Stimulated activated CD8-positive, alpha-beta memory T cell treated with anti-CD3 and anti-CD28 coated beads, Interleukin-15, amount 100 ng/mL, for 24 hours (primary cell): ENCODE measurements around the gene LAMB4.

Experiments
- DNase-seq: peaks from one replicate; pipeline ENCODE4 v3.0.0-alpha.2; 2020; ENCODE audit warnings: low read depth

Gene LAMB4

GRCh38 chr7:108109221-108109908 lies 20.8 kb downstream of the LAMB4 start:
- DNase-seq, result no peak

DNA sequence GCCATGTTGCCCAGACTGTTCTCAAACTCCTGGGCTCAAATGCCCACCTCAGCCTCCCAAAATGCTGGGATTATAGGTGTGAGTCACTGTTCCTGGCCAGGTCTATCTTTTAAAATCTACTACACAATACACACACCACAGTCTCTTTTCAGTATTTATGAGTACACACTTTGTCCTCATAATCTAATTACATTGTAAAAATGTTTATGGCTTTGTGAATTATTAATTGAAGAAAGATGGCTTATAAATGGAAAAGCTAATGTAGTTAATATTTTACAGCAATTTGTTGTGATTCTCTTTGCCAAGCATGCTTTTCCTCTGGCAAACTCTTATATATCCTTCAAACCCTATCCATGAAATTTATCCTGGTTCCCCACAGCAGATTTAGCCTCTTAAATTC lies 22.0 kb downstream of the LAMB4 start:
- no peak for DNase-seq

GRCh38 chr7:108104324-108104723 lies 25.8 kb downstream of the LAMB4 start:
- DNase-seq, result no peak

DNA sequence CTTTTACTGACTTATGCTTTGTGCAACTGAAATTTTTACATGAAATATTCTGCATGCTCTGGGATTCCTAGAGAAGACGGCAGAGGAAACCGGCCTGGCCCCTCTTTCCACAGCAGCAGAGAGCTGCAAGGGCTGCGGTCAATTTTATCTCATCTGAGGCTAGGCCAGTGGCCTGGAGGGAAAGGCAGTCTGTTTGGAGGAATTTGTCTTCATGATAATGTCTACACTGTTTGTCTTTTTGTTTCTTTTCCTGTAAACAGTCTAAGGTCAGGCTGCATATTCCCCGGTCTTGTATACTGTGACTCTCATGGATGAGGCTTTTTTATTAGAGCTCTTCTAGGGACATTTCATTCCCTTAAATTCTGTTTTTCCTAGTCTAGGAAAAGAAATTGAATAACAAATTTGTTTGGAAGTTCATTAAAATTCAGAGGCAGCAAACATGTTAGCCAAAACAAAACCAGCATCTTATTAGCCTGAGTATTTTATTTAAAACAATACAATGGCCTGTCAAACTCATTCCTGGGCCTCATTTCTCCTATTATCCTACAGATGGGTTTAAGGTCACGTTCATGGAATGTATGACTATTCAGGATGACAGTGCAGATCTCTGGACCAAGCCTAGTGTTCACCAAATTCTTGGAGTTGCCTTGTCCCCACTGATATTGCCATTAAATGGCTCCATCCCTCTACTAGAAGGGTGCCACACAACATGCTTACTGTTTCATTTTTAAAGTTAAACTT lies 26.4 kb downstream of the LAMB4 start:
- DNase-seq, result no peak

GRCh38 chr7:108102671-108103312 lies 27.4 kb downstream of the LAMB4 start:
- DNase-seq, result no peak

- no peak for DNase-seq
These were observed 28.4 kb downstream of the LAMB4 start for GRCh38 chr7:108101759-108102158.

DNA sequence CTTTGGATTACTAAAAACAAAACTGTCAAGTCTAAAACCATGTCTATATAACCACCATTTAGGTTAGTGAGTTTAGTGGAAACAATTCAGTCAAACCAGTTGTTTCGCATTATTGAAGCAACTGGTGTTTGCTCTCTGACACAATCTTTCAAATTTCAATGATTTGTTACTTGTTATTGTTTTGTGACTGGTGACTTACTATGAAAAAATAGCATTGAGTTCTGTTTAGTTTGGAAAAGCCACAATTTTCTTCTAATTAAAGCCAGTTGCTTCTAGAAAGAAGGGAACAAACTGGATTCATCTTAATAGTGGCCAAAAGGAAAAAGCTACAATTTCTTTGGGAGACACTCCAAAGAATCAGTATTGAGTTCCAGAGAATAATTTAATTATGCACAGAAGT lies 30.4 kb downstream of the LAMB4 start:
- no peak for DNase-seq

DNA sequence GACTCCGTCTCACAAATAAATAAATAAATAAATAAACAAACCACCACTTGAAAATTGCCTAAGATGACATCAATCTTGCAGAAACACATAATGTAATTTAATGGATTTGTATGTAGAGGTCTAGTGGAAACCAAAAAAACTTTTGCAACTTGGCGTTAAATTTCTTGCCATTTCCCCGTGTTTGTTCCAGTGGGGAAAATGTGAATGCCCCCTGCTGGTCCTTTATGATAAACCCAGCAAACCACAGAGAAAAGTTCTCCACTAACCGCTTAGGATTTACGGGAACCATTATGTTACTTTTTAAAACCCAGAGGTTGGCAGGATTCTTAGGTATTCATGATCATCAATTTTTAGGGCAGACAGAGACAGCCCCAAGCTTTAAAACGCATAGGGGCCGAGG lies 32.5 kb downstream of the LAMB4 start:
- DNase-seq, result no peak

GRCh38 chr7:108096996-108097395 lies 33.2 kb downstream of the LAMB4 start:
- DNase-seq, result no peak

DNA sequence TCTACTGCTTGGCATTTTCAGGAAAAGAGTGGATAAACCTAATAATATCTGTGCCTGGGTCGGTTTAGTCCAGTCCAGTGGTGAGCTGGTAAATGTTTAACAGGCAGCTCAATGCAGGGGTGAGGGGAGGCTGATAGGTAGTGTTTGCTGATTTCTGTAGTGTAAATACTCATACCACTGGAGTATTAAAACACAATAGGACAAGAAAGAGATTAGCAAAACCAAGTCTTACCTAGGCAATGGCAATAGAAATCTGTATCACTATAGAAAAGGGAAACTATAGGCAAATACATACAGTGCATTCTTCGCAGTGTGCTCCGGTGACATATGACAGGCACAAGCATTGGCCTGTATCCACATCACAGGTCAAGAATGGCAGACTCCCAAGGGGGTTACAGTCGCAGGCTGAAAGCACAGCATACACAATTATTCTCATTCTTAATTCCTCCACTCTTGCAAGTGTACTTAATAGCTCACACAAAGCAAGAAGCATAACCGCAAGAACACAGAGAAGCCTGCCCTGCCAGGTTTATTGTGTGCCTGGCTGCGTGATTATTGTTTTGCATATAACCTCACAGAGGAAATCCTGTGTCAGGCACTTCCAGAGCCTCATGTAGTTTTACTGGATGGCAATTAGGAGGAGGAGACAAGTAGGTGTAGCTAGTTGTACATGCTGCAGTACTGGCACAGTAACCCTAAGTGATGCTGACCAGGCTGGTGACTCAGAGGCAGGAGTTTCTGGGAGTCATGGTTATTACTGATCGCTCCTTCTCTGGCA lies 35.0 kb downstream of the LAMB4 start:
- DNase-seq, result no peak

- no peak for DNase-seq
These were observed 35.8 kb downstream of the LAMB4 start for GRCh38 chr7:108094346-108094745.

DNA sequence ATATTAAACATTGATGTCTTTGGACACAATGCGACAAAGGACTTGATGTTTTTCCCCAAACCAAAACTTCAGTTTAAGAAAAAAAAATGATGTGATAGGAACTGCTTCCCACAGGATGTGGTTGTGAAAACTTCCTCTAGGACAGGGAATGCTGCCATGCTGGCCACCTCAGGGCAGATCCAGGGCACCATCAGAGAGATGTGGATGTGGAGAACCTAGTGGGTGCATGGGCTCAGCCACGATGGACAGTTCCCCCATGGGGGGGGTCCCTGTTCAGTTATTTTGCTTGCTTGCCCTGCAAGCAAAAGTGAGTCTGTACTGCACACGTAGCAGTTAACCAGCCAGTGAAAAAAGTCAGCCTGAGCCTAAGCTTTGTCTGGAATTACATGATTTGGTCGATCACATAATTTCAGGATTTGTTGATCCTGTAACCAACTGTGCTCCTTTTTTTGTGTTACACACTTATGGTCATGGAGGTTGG lies 36.3 kb downstream of the LAMB4 start:
- no peak for DNase-seq

GRCh38 chr7:108093341-108093740 lies 36.8 kb downstream of the LAMB4 start:
- DNase-seq, result no peak

DNA sequence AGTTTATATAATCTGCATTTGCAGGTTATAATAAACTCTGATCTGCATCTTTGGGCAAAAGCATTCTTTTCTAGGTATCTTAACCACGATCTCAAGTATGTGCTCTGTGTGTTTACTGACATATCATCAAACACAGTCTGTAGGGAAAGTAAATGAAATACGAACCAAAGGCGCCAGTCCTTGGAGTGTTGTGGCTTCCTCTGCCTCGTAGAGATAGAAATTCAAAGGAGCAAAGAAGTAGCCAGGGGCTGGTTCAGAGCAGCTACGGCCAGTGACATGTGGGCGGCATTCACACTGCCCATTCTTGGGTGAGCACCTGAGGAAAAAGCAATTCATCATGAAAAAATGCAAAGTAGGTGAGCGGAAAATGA lies 38.7 kb downstream of the LAMB4 start:
- no peak for DNase-seq

DNA sequence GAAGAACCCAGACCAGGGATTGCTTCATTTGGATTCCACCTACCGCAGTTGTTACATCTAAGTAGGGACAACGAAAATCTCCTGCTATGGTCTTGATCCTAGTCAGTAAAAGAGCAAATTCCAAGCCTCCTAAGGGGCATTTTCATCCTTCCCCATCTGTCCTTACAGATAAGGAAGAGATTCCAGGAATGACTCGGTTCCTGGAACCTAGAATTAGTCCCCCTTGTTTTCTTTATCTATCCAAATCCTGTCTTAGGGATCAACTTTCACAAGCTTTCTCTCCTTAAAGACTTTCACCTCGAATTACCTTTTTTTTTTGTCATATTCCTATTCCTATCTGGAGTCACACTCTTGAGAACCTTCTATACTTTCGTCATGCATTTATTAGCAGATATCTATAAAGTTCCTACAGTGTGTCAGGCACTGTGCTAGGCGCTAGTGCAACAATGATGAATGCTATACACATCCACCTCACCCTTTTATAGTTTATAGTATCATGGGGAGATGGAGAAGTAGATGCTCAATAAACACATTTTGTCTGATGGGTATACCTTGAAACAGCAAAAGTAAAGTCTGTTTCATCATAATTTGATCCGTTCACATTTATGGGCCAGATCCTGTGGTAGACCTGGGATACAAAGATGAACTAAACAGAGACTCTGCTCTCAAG lies 39.2 kb downstream of the LAMB4 start:
- DNase-seq, result no peak

DNA sequence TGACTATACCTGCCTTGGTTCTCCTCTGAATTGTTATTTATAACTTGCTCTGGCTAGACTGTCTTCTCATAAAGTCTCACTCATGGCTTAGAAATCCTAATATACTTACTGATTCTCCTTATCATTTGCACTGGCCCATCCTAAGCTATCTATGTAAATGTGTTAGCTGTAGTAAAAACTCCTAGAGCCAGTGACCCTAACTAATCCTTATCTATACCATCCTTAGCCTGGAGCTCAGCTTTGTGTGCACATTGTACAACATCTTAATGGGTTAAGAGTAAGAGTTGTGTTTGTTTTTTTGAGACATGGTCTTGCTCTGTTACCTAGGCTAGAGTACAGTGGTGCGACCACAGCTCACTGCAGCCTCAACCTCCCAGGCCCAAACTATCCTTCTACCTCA lies 40.8 kb downstream of the LAMB4 start:
- DNase-seq, result no peak

GRCh38 chr7:108088729-108089128 lies 41.4 kb downstream of the LAMB4 start:
- no peak for DNase-seq

GRCh38 chr7:108087778-108088177 lies 42.4 kb downstream of the LAMB4 start:
- no peak for DNase-seq

GRCh38 chr7:108086962-108087361 lies 43.2 kb downstream of the LAMB4 start:
- no peak for DNase-seq

- DNase-seq, result no peak
These were observed 43.6 kb downstream of the LAMB4 start for GRCh38 chr7:108086546-108086945.

GRCh38 chr7:108083980-108084379 lies 46.2 kb downstream of the LAMB4 start:
- DNase-seq, result no peak
